ENCODE measurements around the gene FOXN3.

The FOXN3 gene

DNA sequence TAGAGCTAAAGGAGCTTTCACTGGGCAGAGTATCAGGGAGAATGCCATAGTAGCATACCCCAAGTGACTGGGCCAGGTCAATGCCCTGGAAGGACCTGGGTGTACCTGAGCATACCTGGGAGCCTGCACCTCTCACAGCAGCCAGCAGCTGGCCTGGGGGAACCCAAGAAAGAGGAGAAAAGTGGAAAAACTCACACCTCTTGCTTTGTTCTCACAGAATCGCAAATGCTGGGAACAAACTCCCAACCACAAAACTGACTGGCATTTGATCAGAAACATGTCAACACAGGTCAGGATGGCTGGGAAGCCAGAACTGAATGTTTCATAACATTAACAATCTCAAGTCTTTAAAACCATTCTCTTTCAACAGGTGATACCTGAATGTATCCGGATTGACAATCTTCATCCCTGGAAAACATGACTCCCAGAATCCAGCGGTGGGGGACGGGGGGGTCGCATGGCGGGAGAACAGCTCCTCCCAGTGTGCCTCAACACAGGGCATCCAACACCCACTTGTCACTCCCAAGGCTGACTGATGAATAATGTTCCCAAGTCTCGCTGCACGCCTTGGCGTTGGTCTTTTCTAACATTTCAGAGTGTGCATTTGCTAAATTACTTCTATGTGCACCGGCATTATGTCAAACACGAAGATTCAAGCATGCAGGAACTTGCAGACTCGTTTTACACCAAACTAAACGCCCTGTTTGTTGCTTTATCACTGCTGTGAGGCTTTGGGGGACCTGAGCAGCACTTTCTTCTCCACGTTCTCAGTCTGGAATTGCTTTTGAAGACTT is 7.9 kb downstream of the FOXN3 start:
- DNase-seq (ENCODE audit: low read depth in 3 of 3) = no peak

DNA sequence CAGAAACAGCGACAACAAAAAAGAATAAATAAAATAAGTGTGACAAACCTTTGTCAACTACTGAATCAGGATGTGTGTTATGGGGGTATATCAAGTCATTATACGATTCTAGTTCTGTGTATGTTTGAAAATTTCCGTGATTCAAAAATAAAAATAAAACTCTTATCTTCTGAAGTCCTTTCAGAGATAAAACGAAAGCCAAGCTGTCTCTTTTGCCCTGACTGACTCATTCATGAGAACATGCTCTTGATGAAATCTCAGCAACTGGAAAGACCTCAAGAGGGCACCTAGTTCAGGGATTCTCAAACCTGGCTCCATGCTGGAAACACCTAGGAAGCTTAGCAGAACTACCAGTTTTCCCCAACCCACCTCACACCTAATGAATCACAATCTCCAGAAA is 9.2 kb downstream of the FOXN3 start:
- no peak for DNase-seq (ENCODE audit: low read depth in 3 of 3)

GRCh38 chr14:89406941-89407340 is 10.1 kb downstream of the FOXN3 start:
- DNase-seq (ENCODE audit: low read depth in 3 of 3) = no peak

GRCh38 chr14:89406361-89406760 is 10.7 kb downstream of the FOXN3 start:
- DNase-seq (ENCODE audit: low read depth in 3 of 3) = no peak

DNA sequence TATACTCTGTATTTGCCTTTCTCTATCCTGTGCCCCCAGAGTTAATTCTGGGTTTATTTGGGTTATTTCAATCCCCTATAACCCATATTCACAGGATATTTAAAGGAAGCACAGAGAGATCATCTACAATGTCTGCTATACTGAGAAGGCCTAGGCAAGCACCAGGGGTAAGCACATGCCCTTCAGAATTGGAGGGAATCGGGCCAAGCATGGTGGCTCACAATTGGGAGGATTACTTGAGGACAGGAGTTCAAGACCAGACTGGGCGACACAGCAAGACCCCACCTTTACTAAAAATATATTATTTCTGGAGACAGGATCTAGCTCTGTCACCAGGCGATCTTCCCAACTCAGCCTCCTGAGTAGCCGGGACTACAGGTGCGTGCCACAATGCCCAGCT is 11.3 kb downstream of the FOXN3 start:
- DNase-seq (ENCODE audit: low read depth in 3 of 3) = no peak

GRCh38 chr14:89402363-89402762 is 14.7 kb downstream of the FOXN3 start:
- DNase-seq (ENCODE audit: low read depth in 3 of 3) = no peak

GRCh38 chr14:89401761-89402160 is 15.3 kb downstream of the FOXN3 start:
- no peak for DNase-seq (ENCODE audit: low read depth in 3 of 3)

DNA sequence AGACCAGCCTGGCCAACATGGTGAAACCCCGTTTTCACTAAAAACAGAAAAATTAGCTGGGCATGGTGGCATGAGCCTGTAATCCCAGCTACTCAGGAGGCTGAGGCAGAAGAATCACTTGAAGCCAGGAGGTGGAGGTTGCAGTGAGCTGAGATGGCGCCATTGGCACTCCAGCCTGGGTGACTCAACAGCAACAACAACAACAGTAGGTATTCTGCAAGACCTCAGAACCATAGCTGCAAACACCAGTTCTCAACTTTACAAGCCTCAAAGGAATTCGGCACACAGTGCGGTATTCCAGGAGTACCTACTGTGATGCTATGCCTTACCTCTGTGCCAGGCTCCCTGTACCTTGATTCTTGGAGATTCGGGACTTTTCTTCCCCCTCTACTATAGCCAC is 15.8 kb downstream of the FOXN3 start:
- no peak for DNase-seq (ENCODE audit: low read depth in 3 of 3)

- no peak for DNase-seq (ENCODE audit: low read depth in 3 of 3)
These were observed 16.5 kb downstream of the FOXN3 start for GRCh38 chr14:89400529-89400928.

- no peak for DNase-seq (ENCODE audit: low read depth in 3 of 3)
These were observed 17.4 kb downstream of the FOXN3 start for GRCh38 chr14:89399594-89400068.

DNA sequence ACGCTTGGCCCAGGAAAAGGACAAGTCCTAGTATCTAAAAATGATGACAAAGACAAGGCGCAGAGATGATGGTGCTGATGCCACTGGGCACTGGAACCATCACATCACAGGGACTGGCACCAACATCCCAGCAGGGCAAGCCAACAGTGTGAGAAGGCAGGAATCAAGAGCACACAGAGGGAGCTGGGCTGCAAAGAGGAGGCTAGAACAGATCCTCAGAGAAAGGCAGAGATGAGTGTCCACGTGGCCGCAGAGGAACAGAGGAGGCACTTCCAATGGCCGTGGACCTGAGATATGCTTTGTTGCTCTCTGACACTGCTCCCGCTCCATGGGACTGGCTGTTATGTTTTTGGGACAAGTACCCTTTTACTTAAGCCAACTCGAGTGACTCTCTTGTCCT is 17.9 kb downstream of the FOXN3 start:
- DNase-seq (ENCODE audit: low read depth in 3 of 3) = no peak

- no peak for DNase-seq (ENCODE audit: low read depth in 3 of 3)
These were observed 19.3 kb downstream of the FOXN3 start for GRCh38 chr14:89397569-89398230.

DNA sequence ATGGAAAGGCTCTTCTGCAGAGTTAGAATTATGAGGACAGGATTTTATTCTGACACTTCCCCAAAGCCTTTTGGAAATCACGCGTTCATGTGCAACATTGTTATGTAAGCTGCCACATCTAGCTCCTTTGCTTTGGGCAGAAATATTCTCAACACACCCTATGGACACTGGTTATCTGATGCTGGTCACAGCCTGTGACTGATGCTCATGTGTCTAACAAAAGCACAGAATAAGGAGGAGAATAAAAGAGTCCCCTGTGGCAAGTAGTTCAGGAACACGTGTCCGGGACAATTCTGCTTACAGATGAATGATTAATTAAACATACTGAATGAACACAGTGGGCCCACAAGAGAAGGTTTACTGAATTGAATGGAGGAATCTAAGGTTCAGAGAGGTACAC is 22.1 kb downstream of the FOXN3 start:
- DNase-seq (ENCODE audit: low read depth in 3 of 3) = no peak

- DNase-seq (ENCODE audit: low read depth in 3 of 3) = no peak
These were observed 23.7 kb downstream of the FOXN3 start for GRCh38 chr14:89393222-89393745.

GRCh38 chr14:89392181-89392580 is 24.9 kb downstream of the FOXN3 start:
- no peak for DNase-seq (ENCODE audit: low read depth in 3 of 3)

DNA sequence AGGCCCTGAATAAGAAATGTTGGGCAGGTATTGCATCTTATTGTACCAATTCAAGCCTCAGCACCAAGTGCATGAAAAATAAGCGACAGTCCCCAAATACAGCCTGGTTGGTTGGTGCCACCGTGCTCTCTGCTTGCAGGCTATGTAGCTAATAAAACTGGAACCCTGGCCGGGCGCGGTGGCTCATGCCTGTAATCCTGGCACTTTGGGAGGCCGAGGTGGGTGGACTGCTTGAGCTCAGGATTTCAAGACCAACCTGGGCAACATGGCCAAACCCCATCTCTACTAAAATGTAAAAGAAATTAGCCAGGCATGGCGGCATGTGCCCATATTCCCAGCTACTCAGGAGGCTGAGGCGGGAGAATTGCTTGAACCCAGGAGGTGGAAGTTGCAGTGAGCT is 25.5 kb downstream of the FOXN3 start:
- DNase-seq (ENCODE audit: low read depth in 3 of 3) = no peak

DNA sequence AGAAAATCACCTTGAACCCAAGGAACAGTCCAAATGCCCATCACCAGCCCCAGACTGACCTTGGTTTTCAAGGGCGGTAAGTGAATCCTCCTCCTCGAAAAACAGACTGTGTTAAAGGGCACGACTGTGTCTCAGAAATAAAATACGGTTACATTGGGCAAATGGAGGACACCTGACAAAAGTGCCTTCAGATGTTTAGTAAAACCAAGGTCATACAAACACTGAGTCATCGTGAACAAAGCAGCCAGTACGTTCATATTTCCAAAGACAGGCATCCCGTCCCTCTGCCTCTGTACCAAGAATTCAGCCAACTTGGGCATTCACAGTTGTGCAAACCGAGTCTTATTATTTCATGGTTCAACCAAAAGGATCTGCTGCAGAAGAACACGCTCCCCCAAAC is 25.9 kb downstream of the FOXN3 start:
- no peak for DNase-seq (ENCODE audit: low read depth in 3 of 3)

DNA sequence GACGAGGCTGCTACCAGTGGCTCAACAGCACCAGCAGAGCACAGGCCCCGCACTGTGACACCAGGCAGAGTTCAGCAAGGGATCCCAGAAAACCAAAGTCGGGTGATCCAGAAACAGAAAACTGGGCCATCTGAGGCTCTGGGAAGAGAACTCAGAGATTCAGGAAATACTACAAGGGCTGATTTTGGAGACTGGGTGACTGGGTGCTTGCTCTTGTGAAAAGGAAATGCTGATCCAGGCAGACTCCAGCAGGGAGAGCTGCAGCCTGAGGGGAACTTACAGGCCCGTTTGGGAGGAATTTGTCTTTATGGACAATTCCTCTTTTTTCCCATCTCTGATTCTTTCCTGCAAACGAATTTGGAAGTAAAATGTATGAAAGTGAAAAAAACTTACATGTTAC is 28.2 kb downstream of the FOXN3 start:
- DNase-seq (ENCODE audit: low read depth in 3 of 3) = no peak

GRCh38 chr14:89387922-89388685 is 28.9 kb downstream of the FOXN3 start:
- no peak for DNase-seq (ENCODE audit: low read depth in 3 of 3)

DNA sequence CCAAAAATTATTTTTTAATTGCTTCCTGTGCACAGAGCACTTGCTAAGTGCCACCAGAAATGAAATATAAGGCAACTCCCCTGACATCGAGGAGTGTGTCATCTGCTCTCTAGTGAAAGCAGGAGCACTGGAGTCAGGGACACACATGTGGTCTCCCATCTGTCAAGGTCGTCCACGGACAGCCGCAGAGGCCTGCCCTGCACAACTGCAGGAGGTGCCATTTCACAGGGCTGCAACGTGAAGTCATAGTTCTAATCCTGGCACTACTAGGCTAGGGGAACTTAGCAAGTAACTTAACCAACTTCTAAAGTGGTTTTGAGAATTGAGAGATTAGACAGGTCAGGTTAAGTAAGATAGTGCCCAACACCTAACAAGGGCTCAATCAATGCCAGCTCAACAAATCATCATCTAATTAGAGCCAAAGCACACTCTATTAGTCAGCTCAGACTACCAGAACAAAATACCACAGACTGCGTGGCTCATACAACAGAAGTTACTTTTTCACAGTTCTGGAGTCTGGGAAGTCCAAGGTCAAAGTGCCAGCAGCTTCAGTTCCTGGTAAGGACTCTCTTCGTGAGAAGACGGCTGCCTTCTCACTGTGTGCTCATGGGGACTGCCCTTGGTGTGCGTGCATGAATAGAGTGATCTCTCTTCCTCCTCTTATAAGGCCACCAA is 30.7 kb downstream of the FOXN3 start:
- DNase-seq (ENCODE audit: low read depth in 3 of 3) = no peak

- DNase-seq (ENCODE audit: low read depth in 3 of 3) = no peak
These were observed 32.4 kb downstream of the FOXN3 start for GRCh38 chr14:89384636-89385035.

DNA sequence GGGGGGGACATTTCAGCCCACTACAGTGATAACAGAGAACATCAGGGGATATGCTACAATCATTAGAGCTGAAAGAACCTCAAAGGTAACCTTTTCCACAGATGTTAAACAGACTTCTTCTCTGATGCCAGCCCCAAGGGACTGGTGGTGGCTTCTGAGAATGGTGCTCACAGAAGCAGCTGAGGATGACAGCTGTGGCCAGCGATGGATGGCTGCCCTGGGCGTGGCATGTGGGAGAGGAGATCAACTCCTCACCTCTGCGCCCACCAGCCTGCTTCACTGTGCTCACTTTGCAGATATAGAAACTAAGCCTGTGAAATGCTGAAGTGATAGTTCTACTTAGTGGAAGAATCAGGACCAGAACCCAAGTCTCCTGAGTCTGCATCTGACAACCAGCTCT is 33.0 kb downstream of the FOXN3 start:
- DNase-seq (ENCODE audit: low read depth in 3 of 3) = no peak

All from stimulated activated CD4-positive, alpha-beta T cell treated with anti-CD3 and anti-CD28 coated beads, TNF-alpha, amount 100 ng/mL, for 4 hours (primary cell).